Keratinocyte (primary cell): ENCODE data around the gene ARRDC4. TPM values are rescaled to one million over a fixed set of nuclear protein-coding genes. Genes with fewer than 3 reads are reported as not detected.

Experiments
- DNase-seq: peaks from one replicate; pipeline ENCODE4 v3.0.0-alpha.2; 2011; ENCODE audit warnings: low read depth, missing footprints, low spot score
- FAIRE-seq: peaks from 2 replicates; lab custom pipeline; 2011; peaks lifted over from hg19 to GRCh38; lab: Jason Lieb, UNC
- H2AFZ ChIP-seq: 2 replicates; pipeline ENCODE4 v1.6.0; 2012; ENCODE audit warnings: low read length, control low read depth, inconsistent platforms; ENCODE audit not compliant: control insufficient read depth
- H3K27ac ChIP-seq: 2 replicates; pipeline ENCODE4 v1.5.1; 2011; ENCODE audit warnings: low read length; ENCODE audit not compliant: control insufficient read depth, insufficient read depth
- H3K27me3 ChIP-seq: 3 replicates; pipeline ENCODE4 v1.6.0; 2011; ENCODE audit warnings: low read length; ENCODE audit not compliant: control insufficient read depth, insufficient read depth; ENCODE audit errors: extremely low read depth
- H3K36me3 ChIP-seq, 2 experiments: 2 replicates in 1 of 2; 3 replicates in 1 of 2; pipeline ENCODE4 v1.5.1; 2011; ENCODE audit warnings: low read length in 2 of 2, mild to moderate bottlenecking in 1 of 2; ENCODE audit not compliant: control insufficient read depth in 2 of 2, insufficient read depth in 2 of 2; ENCODE audit errors: extremely low read depth in 1 of 2
- H3K4me1 ChIP-seq: 3 replicates; pipeline ENCODE4 v1.5.1; 2011; ENCODE audit warnings: low read length; ENCODE audit not compliant: control insufficient read depth, insufficient read depth; ENCODE audit errors: extremely low read depth
- H3K4me2 ChIP-seq: 3 replicates; pipeline ENCODE4 v1.6.0; 2011; ENCODE audit warnings: low read depth, low read length; ENCODE audit not compliant: control insufficient read depth, insufficient read depth; ENCODE audit errors: extremely low read depth
- H3K4me3 ChIP-seq, 3 experiments: fragments of 200-600 bp in 1 of 3; sonication (generic) in 1 of 3; 2 replicates in 2 of 3; 3 replicates in 1 of 3; pipeline ENCODE4 v1.5.1; 2011 to 2016; ENCODE audit warnings: low read length in 3 of 3, mild to moderate bottlenecking in 3 of 3, control low read depth in 2 of 3, inconsistent platforms in 1 of 3, low read depth in 1 of 3, mixed read lengths in 1 of 3, mixed run types in 1 of 3, moderate library complexity in 1 of 3; ENCODE audit not compliant: control insufficient read depth in 2 of 3, insufficient read depth in 2 of 3; ENCODE audit errors: extremely low read depth in 1 of 3
- H3K79me2 ChIP-seq: 2 replicates; pipeline ENCODE4 v1.6.0; 2012; ENCODE audit warnings: low read length; ENCODE audit not compliant: control insufficient read depth, insufficient read depth
- H3K9ac ChIP-seq: 3 replicates; pipeline ENCODE4 v1.6.0; 2011; ENCODE audit warnings: low read length; ENCODE audit not compliant: control insufficient read depth, insufficient read depth; ENCODE audit errors: extremely low read depth
- H3K9me1 ChIP-seq: 3 replicates; pipeline ENCODE4 v1.6.0; 2011; ENCODE audit warnings: low read length; ENCODE audit not compliant: control insufficient read depth, insufficient read depth; ENCODE audit errors: extremely low read depth
- H3K9me3 ChIP-seq: 2 replicates; pipeline ENCODE4 v1.5.1; 2012; ENCODE audit warnings: low read depth, low read length; ENCODE audit not compliant: control insufficient read depth
- H4K20me1 ChIP-seq: 3 replicates; pipeline ENCODE4 v1.6.0; 2011; ENCODE audit warnings: low read length; ENCODE audit not compliant: control insufficient read depth, insufficient read depth; ENCODE audit errors: extremely low read depth
- CTCF ChIP-seq, 3 experiments: IDR thresholded peaks in 1 of 3; conservative IDR thresholded peaks in 1 of 3; optimal IDR thresholded peaks in 1 of 3; 2 replicates in 2 of 3; 3 replicates in 1 of 3; pipeline versions ENCODE3 to v1.5.1; 2011; ENCODE audit warnings: low read length in 3 of 3, mild to moderate bottlenecking in 3 of 3, moderate library complexity in 2 of 3, control low read depth in 1 of 3, inconsistent platforms in 1 of 3; ENCODE audit not compliant: insufficient read depth in 2 of 3; ENCODE audit errors: extremely low read depth in 1 of 3
- EZH2 ChIP-seq: IDR thresholded peaks from one replicate; pipeline ENCODE4 v1.6.1; 2012; ENCODE audit warnings: inconsistent platforms, mild to moderate bottlenecking, low read length, moderate library complexity
- dilution Hi-C: fragments of 300-500 bp; cut with MboI; formaldehyde crosslinking; loops from one replicate; pipeline ENCODE4 v1.7.0; 2020; ENCODE audit warnings: low sequenced_read_pairs; ENCODE audit not compliant: extremely low pct_ligation_motif_present
- polyA plus RNA-seq, 5 experiments: library from polyadenylated mRNA; depleted of rRNA in 3 of 5; stranded (reverse) in 3 of 5; stranded (forward) in 1 of 5; unstranded in 1 of 5; fragments of >200 nt; gene quantifications; 1 replicate in 1 of 5; 2 replicates in 3 of 5; 3 replicates in 1 of 5; pipeline versions ENCODE4 v1.2.1 to v1.2.3, GENCODE V29; 2011 to 2012; ENCODE audit warnings: missing spikeins in 2 of 5, low read depth in 1 of 5, low replicate concordance in 1 of 5

ARRDC4 gene
- polyA plus RNA-seq, 1 donor (not counting 4 experiments of a cell fraction or from before 2014, with no cell fraction given): 34.6 TPM

GRCh38 chr15:98002419-98002818 is 41.9 kb downstream of the ARRDC4 start:
- H3K27ac ChIP-seq: peak overlapping the region; percentile 91
- peaks cover 48% of the 10 kb centered on the region for H3K4me1 ChIP-seq
- no peaks in the 10 kb centered on the region for H3K27me3 ChIP-seq
- H3K36me3 ChIP-seq: no peaks in the 10 kb centered on the region
- H3K9ac ChIP-seq: no peak overlapping the region
- no peak for TF ChIP-seq CTCF (optimal IDR thresholded peaks at IDR 0.05 in 1 of 3, IDR thresholded peaks at IDR 0.05 in 1 of 3, conservative IDR thresholded peaks at IDR 0.05 in 1 of 3; ENCODE audit: extremely low read depth in 1 of 3, insufficient read depth in 2 of 3, low read length in 3 of 3)
- TF ChIP-seq EZH2: no peak
- H3K9me3 ChIP-seq: no peaks in the 10 kb centered on the region
- no peaks in the 10 kb centered on the region for H4K20me1 ChIP-seq
- DNase-seq (no peak), FAIRE-seq (peak; percentile 20)
- no peaks in the 10 kb centered on the region for H3K9me1 ChIP-seq
- dilution Hi-C loops: no loop called here
- H3K4me3 ChIP-seq: no peak overlapping the region
- no peaks in the 10 kb centered on the region for H3K79me2 ChIP-seq
- H3K4me2 ChIP-seq: no peak overlapping the region
- no peak overlapping the region for H2AFZ ChIP-seq

GRCh38 chr15:98002866-98003265 is 42.4 kb downstream of the ARRDC4 start:
- Histone ChIP-seq H3K4me3 (no peak overlapping the region), H2AFZ (peak overlapping the region; percentile 74), H4K20me1 (no peaks in the 10 kb centered on the region), H3K36me3 (no peaks in the 10 kb centered on the region), H3K9ac (peak overlapping the region; percentile 63), H3K4me2 (peak overlapping the region; percentile 79), H3K4me1 (peaks cover 45% of the 10 kb centered on the region), H3K27me3 (no peaks in the 10 kb centered on the region), H3K9me3 (no peaks in the 10 kb centered on the region), H3K79me2 (no peaks in the 10 kb centered on the region), H3K27ac (peak overlapping the region; percentile 91), H3K9me1 (no peaks in the 10 kb centered on the region)
- DNase-seq: no peak
- TF ChIP-seq EZH2 (no peak), CTCF (optimal IDR thresholded peaks at IDR 0.05 in 1 of 3, IDR thresholded peaks at IDR 0.05 in 1 of 3, conservative IDR thresholded peaks at IDR 0.05 in 1 of 3; ENCODE audit: extremely low read depth in 1 of 3, insufficient read depth in 2 of 3, low read length in 3 of 3) (no peak)
- dilution Hi-C loops: no loop called here
- FAIRE-seq: no peak
